ENCODE results near the gene GEMIN5.
"Not testable (repeated sequence)": the region's sequence is repeated elsewhere in the genome, so short reads cannot be mapped to it uniquely, and the experiment has no call there.

The GEMIN5 gene, protein sequence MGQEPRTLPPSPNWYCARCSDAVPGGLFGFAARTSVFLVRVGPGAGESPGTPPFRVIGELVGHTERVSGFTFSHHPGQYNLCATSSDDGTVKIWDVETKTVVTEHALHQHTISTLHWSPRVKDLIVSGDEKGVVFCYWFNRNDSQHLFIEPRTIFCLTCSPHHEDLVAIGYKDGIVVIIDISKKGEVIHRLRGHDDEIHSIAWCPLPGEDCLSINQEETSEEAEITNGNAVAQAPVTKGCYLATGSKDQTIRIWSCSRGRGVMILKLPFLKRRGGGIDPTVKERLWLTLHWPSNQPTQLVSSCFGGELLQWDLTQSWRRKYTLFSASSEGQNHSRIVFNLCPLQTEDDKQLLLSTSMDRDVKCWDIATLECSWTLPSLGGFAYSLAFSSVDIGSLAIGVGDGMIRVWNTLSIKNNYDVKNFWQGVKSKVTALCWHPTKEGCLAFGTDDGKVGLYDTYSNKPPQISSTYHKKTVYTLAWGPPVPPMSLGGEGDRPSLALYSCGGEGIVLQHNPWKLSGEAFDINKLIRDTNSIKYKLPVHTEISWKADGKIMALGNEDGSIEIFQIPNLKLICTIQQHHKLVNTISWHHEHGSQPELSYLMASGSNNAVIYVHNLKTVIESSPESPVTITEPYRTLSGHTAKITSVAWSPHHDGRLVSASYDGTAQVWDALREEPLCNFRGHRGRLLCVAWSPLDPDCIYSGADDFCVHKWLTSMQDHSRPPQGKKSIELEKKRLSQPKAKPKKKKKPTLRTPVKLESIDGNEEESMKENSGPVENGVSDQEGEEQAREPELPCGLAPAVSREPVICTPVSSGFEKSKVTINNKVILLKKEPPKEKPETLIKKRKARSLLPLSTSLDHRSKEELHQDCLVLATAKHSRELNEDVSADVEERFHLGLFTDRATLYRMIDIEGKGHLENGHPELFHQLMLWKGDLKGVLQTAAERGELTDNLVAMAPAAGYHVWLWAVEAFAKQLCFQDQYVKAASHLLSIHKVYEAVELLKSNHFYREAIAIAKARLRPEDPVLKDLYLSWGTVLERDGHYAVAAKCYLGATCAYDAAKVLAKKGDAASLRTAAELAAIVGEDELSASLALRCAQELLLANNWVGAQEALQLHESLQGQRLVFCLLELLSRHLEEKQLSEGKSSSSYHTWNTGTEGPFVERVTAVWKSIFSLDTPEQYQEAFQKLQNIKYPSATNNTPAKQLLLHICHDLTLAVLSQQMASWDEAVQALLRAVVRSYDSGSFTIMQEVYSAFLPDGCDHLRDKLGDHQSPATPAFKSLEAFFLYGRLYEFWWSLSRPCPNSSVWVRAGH (N-terminal part only)

DNA sequence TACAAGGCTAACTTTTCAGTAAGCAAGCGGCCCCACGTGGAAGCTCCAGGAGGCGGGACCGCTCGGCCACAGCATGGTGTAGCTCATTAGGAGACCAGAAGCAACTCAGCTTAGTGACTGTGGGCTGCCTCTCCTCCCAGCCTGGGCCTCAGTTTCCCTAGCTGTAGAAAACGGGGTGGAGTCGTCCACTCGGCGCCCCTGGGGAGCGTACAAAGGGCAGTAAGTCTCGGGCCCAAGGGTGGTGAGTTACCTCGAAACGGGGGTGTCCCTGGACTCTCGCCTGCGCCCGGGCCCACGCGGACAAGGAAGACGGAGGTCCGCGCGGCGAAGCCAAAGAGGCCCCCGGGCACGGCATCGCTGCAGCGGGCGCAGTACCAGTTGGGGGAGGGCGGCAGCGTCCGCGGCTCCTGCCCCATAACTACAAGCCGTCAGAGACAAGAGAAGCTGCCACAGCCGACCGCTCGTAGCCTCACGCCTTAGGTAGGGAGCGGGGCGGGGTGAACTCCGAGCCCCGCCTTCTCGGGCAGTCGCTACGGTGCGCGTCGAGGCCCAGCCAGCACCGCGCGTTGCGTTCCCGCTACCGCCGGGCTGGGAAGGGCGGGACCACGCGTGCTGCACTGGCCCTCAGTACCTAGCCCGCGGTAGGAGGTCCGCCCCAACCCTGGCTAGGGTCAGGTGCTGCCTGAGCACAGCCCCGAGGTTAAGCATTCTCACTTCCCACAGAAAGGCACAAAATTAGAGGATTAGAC, at the start of gene GEMIN5:
TSS of gene GEMIN5 (minus strand) at position 494 of the 749 bp plus-strand sequence. CDS start at position 416, 78 bp downstream.
- in situ Hi-C loops (cut with MboI; ENCODE audit: low sequenced_read_pairs) = no loop called here

DNA sequence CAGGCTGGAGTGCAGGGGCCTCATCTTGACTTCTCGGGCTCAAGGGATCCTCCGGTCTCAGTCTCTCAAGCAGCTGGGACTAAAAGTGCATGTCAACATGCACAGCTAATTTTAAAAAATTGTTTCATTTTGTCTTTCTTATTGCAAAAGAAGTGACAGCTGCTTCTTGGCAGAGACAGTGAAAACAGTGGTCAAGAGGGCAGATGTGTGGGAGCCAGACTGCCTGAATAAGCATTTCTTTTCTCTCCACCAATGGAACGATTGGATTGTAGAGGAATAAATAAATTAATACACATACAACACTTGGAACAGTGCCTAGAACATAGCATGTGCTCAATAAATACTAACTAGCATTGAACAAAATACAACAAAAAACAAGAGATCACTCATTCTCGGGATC, 48.1 kb upstream of the GEMIN5 start:
- in situ Hi-C loops (cut with MboI; ENCODE audit: low sequenced_read_pairs) = no loop called here

DNA sequence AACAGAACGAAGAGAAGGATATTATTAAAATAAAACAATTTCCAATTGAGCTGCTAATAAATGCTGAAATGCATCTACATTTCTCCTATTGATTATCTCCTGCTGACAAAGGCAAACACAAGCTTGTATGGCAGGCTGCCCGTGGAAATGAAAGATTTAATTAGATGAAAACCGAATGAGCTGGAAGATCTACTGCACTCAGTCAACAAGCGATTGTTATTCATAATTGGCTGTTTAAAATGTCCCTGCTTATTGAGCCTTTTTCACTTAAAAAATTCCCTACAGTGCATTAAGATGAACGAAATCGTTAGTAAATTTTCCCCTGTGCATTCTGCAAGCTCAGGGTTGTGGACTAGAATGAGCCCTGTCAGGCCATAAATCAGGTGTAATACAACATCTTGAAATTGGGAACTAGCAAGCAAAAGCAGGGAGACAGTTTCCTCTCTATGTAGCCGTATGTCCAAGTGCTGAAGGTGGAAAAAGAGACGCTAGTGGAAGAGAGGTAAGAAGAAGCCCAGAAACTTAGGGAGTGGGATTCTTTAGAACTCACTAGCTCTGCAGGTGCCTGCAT, 47.0 kb upstream of the GEMIN5 start:
- in situ Hi-C loops (cut with MboI; ENCODE audit: low sequenced_read_pairs) = no loop called here

DNA sequence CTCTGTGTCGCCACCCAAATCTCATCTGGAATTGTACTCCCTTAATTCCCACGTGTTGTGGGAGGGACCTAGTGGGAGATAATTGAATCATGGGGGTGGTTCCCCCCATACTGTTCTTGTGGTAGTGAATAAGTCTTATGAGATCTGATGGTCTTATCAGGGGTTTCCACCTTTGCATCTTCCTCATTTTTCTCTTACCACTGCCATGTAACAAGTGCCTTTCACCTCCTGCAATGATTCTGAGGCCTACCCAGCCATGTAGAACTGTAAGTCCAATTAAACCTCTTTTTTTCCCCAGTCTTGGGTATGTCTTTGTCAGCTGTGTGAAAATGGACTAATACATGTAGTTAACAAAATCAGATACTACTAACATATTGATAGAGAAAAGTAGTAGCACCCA, 40.3 kb upstream of the GEMIN5 start:
- in situ Hi-C loops (cut with MboI; ENCODE audit: low sequenced_read_pairs) = not testable (repeated sequence)

DNA sequence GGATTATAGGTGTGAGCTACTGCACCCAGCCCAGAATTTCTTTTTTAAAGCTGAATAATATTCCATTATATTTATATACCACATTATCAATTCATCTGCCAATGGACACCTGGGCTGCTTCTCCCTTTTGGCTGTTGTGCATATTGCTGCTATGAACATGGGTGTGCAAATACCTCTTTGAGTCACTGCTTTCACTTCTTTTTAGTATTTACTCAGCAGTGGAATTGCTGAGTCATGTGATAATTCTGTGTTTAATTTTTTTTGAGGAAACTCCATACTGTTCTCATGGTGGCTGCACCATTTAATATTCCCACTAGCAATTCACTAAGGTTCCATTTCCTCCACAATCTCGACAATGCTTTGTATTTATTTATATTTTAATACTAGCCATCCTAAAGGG, 39.4 kb upstream of the GEMIN5 start:
- in situ Hi-C loops (cut with MboI; ENCODE audit: low sequenced_read_pairs) = no loop called here

DNA sequence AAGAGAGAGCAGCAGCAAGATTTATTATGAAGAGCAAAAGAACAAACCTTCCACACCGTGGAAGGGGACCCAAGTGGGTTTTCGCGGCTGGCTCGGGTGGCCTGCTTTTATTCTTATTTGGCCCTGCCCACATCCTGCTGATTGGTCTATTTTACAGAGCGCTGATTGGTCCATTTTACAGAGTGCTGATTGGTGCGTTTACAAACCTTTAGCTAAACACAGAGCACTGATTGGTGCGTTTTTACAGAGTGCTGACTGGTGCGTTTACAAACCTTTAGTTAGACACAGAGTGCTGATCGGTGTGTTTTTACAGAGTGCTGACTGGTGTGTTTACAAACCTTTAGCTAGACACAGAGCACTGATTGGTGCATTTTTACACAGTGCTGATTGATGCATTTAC, 38.1 kb upstream of the GEMIN5 start:
- in situ Hi-C loops (cut with MboI; ENCODE audit: low sequenced_read_pairs) = not testable (repeated sequence)

DNA sequence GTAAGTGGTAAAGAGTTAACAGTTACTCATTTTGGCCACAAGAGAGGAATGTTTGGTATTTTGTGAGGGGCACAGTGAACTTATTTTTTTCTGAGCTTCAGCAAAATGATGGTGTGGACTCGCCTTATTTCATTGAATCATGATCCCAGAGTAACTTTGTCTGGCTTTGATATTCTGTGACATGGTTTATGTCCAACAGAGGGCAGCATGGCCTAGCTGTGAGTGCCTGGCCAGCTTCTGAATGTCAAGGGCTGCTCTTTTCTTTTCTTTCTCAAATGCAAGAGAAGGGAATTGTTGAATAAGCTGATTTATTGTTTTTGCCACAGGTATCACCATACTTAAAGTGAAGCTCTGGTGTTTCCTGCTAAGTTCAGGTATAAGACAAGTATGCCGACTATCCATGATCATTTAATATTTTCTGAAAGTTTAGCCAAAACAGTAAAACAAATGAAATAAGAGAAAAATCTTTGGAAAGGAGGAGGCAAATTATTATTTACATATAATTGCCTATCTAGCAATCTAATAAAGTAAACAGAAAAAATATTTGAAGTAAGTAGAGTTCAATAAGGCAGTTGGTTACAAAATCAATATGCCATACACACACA, 34.6 kb upstream of the GEMIN5 start:
- in situ Hi-C loops (cut with MboI; ENCODE audit: low sequenced_read_pairs) = no loop called here

DNA sequence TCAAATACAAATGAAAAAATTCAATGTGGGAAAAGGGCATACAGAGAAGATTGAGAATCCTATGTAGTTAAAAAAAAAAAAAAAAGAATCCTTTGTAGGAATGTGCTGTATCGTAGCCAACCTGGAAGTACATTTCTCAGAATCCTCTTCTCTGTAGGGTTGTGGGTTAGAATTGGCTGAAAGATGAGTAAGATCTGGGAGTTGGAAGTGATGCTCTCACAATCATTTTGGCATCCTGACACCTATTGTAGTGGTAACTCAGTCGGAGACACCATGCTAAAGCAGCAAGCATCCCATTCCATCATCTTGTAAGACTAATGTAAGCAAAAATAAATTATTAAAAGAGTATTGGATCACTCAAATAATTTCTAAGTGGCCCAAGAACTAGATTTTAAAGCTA, 33.5 kb upstream of the GEMIN5 start:
- in situ Hi-C loops (cut with MboI; ENCODE audit: low sequenced_read_pairs) = no loop called here

DNA sequence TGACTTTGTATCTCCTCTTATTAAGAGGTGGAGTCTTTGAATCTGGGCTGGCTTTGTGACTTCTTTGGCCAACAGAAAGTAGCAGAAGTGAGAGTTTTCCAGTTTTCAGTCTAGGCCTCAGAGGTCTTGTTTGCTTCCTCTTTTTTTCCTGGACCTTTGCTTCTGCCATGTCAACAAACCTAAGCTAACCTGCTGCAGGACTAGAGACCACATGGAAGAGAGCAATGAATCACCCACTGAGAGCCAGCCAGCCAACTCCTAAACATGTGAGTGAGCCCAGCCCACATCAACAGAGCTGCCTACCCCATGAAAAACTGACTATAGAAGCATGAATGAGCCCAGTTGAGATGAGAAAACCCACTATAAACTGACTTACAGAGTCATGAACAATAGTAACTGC, 32.7 kb upstream of the GEMIN5 start:
- in situ Hi-C loops (cut with MboI; ENCODE audit: low sequenced_read_pairs) = no loop called here

DNA sequence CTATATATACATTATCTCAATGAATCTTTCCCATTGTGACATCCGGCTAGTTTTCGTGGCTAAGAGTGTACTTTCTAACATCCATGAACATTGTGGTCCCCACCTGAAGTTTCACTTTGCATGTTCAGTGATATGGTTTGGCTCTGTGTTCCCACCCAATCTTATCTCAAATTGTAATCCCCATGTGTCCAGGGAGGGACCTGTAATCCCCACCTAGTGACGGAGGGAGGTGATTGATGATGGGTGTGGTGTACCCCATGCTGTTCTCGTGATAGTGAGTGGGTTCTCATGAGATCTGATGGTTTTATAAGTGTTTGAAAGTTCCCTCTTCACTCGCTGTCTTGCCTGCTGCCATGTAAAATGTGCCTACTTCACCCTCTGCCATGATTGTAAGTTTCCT, 30.9 kb upstream of the GEMIN5 start:
- in situ Hi-C loops (cut with MboI; ENCODE audit: low sequenced_read_pairs) = no loop called here

DNA sequence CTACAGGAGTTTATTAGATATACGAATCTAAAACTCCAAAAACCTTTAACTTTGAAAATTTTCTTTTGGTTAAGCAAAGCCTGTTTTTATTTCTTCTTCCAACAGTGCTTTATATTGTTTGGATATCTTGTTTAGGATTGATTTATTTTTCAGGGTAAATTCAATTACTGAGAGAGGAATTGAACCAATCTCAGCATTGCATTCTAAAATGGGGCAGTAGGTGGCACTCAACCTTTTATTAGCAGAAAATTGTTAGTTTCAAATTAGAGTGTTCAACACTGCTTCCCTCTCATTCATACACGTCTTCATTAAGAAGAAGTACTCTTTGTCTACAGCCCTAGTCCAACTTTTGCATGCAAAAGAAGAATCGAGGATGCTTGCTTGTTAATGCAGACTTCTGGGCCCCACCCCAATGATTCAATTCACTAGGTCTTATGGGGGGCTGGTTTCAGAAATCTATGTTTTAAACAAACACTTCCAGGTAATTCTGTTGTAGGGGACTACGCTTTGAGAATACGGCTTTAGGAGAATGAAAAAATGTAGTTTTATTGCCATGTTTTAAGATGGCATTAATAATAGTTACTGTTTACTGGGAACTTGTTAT, 29.5 kb upstream of the GEMIN5 start:
- in situ Hi-C loops (cut with MboI; ENCODE audit: low sequenced_read_pairs) = no loop called here

DNA sequence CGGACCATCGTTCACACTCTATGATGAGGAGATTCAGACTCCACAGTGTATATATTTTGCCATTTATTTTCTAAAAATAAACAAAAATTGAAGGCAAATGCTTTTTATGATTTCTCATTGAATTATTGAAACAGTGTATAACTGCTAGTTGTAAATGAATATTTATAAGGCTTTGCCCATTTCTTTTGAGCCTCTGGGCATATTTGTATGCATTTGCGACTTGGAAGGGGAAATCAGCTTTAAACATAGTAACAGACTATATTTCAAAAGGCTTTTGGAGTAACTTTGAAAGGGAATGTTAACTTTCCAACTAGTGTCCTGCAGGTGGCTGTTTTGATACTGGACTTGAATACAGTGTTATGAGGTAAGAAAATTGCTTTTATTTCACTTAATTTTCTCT, 28.9 kb upstream of the GEMIN5 start:
- in situ Hi-C loops (cut with MboI; ENCODE audit: low sequenced_read_pairs) = no loop called here

DNA sequence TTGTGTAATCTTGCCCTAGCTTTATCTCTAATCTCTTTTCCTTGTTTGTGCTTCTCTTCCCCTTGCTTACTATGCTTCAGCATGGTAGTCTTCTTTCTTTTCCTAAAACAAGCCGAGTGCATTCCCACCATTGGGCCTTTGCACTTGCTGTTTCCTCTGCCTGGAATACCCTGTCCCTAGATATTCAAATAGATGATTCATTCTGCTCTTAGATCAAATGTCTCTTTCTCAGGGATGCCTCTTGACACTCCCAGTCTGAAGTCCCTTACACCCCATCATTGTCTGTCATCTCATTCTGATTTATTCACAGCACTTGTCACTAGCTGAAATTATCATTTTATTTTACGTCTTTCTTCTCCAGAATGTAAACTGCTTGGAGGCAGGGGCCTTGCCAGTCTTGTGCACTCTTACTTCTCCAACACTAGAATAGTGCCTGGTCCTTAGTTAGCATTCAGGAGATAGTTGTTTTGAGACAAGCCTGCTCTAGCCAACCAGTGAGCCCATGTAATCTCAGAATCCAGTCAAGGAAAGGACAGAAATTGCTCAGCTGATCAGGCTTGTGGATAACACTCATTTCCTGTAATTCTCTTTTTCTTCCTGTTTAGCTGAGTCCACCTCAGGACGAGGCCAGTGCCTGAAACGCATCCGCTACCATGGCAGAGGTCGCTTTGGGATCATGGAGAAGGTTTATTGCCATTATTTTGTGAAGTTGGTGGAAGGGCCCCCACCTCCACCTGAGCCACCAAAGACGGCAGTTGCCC, 28.2 kb upstream of the GEMIN5 start:
- in situ Hi-C loops (cut with MboI; ENCODE audit: low sequenced_read_pairs) = no loop called here

DNA sequence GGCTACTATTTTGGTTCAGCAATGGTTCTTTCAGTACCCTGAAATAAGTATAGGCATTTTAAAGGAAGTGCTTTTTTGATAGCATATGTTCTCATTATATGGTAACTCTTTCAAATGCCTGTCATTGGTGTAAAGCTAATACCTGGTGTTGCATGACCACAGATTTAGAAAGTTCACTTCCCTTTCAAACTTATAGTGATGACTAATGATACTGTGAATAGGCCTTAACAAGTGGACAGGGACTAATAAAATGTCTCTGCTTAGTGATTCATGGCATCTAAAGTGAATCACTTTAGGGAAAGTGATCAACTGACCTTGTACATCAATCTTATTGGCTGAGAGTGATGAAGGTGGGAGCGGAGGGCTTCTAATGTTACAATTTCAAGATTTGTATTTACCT, 24.5 kb upstream of the GEMIN5 start:
- in situ Hi-C loops (cut with MboI; ENCODE audit: low sequenced_read_pairs) = no loop called here

DNA sequence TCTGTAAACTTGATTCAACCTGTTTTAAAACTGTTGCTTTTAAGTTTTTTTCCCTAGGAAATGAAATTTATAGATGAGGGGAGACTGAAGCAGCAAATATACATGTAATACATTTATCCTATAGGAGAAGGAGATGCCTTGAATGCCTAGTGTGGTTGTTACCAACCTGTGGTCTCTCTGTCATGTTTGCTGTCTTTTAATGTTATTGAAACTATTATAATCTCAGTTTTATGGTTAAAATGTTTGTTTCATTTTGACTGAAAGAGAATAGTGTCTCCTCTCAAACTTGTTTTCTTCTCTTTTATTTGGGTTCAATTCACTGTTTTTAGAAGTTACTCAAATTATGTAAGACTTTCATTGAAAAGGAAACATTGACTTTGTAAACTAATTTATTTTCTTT, 18.7 kb upstream of the GEMIN5 start:
- in situ Hi-C loops (cut with MboI; ENCODE audit: low sequenced_read_pairs) = no loop called here

DNA sequence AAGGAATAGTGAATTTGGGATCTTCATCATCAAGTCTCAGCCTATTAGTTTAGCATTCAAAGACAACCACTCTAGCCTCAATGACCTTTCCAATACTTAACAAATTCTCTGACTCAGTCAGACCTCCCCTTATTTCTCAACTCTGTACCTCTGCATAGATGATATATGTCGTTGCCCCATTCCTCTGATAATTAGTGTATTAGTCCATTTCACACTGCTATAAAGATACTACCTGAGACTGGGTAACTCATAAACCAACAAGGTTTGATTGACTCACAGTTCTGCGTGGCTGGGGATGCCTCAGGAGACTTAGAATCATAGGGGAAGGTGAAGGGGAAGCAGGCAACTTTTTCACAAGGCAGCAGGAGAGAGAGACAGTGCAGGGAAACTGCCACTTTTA, 11.8 kb upstream of the GEMIN5 start:
- in situ Hi-C loops (cut with MboI; ENCODE audit: low sequenced_read_pairs) = no loop called here

DNA sequence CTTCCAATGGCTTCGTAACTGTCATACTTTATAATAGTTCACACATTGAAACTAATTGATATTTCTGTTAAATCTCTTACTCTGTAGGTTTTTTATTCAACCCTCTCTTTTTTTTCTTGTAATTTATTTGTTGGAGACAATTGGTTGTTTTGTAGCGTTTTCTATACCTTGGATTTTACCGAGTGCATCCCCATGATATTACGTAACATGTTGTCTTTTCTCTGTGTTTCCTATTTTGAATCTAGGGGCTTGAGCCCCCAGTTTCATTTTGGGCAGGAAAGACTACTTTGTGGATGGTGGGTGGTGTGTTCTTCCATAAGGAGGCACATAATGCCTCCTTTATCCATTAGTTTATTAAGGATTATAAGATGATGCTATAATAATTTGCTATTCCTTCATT, 10.3 kb upstream of the GEMIN5 start:
- in situ Hi-C loops (cut with MboI; ENCODE audit: low sequenced_read_pairs) = no loop called here

DNA sequence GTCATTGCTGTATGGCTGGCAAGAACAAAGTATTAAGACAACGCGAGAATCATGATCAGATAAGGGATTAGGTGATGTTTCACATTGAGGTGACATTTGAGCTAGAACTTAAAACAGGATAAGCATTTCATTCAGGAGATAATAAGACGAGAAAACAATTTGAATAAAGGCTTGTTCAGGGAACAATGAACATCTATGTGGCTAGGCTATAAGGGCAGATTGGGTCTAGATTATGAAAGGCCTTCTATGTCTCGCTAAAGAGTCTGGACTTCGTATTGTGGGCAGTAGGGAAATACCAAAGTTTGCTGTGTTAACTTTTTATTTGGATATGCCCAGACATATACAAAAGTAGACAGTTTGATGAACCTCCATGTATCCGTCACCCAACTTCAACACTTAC, 9.8 kb upstream of the GEMIN5 start:
- in situ Hi-C loops (cut with MboI; ENCODE audit: low sequenced_read_pairs) = no loop called here

Data from hTERT RPE-1 (cell line).